Endothelial cell of umbilical vein (primary cell): ENCODE measurements around the gene COL18A1. TPM values are rescaled to one million over a fixed set of nuclear protein-coding genes. Genes with fewer than 3 reads are reported as not detected.

Source experiments
- BruUV-seq: library from RNA; stranded (reverse); fragments of 400-500 nt; replicated peaks from 2 replicates; lab custom pipeline; 2021; lab: Mats Ljungman, UMichigan
- CTCF ChIA-PET: fragments of 300-600, 350-600 bp; sonication (Branson Sonifier 250); formaldehyde crosslinking; loops from one replicate; lab custom pipeline; 2021; ENCODE audit warnings: antibody characterized with exemption, inconsistent platforms; lab: Charles Lee
- POLR2A ChIA-PET: fragments of 300-600, 350-600 bp; sonication (Branson Sonifier 250); formaldehyde crosslinking; loops from one replicate; lab custom pipeline; 2021; ENCODE audit warnings: antibody characterized with exemption, inconsistent platforms; lab: Charles Lee
- DNase-seq: peaks from one replicate; pipeline ENCODE4 v3.0.0-alpha.2; 2011; ENCODE audit warnings: low read depth, low spot score
- FAIRE-seq: peaks from 2 replicates; lab custom pipeline; 2011; peaks lifted over from hg19 to GRCh38; lab: Jason Lieb, UNC
- H2AFZ ChIP-seq: 2 replicates; pipeline ENCODE4 v1.6.0; 2012; ENCODE audit warnings: low read depth, low read length, control low read depth, inconsistent platforms
- H3K27ac ChIP-seq: 2 replicates; pipeline ENCODE4 v1.5.1; 2011; ENCODE audit warnings: low read depth, mild to moderate bottlenecking, control low read depth, low read length, moderate library complexity; ENCODE audit not compliant: insufficient read depth
- H3K27me3 ChIP-seq, 2 experiments: 2 replicates each; pipeline versions ENCODE4 v1.6.0 to v1.6.1; 2011; ENCODE audit warnings: low read length in 2 of 2, mixed read lengths in 1 of 2; ENCODE audit not compliant: control insufficient read depth in 2 of 2, insufficient read depth in 2 of 2
- H3K36me3 ChIP-seq, 2 experiments: 2 replicates in 1 of 2; 3 replicates in 1 of 2; pipeline ENCODE4 v1.5.1; 2011; ENCODE audit warnings: low read length in 2 of 2, mild to moderate bottlenecking in 1 of 2, moderate library complexity in 1 of 2; ENCODE audit not compliant: control insufficient read depth in 2 of 2, insufficient read depth in 2 of 2; ENCODE audit errors: extremely low read depth in 1 of 2
- H3K4me1 ChIP-seq: 3 replicates; pipeline ENCODE4 v1.5.1; 2011; ENCODE audit warnings: mild to moderate bottlenecking, low read length; ENCODE audit not compliant: control insufficient read depth, insufficient read depth; ENCODE audit errors: extremely low read depth
- H3K4me2 ChIP-seq: 2 replicates; pipeline ENCODE4 v1.6.1; 2011; ENCODE audit warnings: low read length, control low read depth, mixed read lengths; ENCODE audit not compliant: insufficient read depth
- H3K4me3 ChIP-seq, 3 experiments: fragments of 200-600 bp in 1 of 3; sonication (generic), shearing (Covaris generic) in 1 of 3; replicated peaks in 1 of 3; 2 replicates each; pipeline ENCODE4 v1.5.1; 2011 to 2016; ENCODE audit warnings: control low read depth in 3 of 3, low read length in 3 of 3, mild to moderate bottlenecking in 2 of 3, inconsistent platforms in 1 of 3, low read depth in 1 of 3, moderate library complexity in 1 of 3; ENCODE audit not compliant: insufficient read depth in 1 of 3
- H3K79me2 ChIP-seq: 2 replicates; pipeline ENCODE4 v1.6.0; 2012; ENCODE audit warnings: low read length, inconsistent platforms; ENCODE audit not compliant: control insufficient read depth, insufficient read depth
- H3K9ac ChIP-seq: replicated peaks from 2 replicates; pipeline ENCODE3; 2011; ENCODE audit warnings: low read length, control low read depth; ENCODE audit not compliant: insufficient read depth; ENCODE audit errors: extremely low read depth
- H3K9me1 ChIP-seq: replicated peaks from 3 replicates; pipeline ENCODE4 v1.6.0; 2011; ENCODE audit warnings: mild to moderate bottlenecking, low read length; ENCODE audit not compliant: control insufficient read depth, insufficient read depth; ENCODE audit errors: extremely low read depth
- H3K9me3 ChIP-seq: replicated peaks from 2 replicates; pipeline ENCODE4 v1.5.1; 2012; ENCODE audit warnings: low read length, inconsistent platforms; ENCODE audit not compliant: control insufficient read depth, insufficient read depth
- H4K20me1 ChIP-seq: replicated peaks from 2 replicates; pipeline ENCODE3; 2011; ENCODE audit warnings: mild to moderate bottlenecking, low read length; ENCODE audit not compliant: control insufficient read depth, insufficient read depth; ENCODE audit errors: extremely low read depth
- EZH2 ChIP-seq: IDR thresholded peaks from 2 replicates; pipeline ENCODE4 v1.6.1; 2012; ENCODE audit warnings: borderline replicate concordance, low read depth, mild to moderate bottlenecking, moderate library complexity, low read length, inconsistent platforms; ENCODE audit not compliant: severe bottlenecking
- FOS ChIP-seq: IDR thresholded peaks from 2 replicates; pipeline ENCODE4 v1.6.1; 2011; ENCODE audit warnings: mild to moderate bottlenecking, low read length, moderate library complexity, borderline replicate concordance; ENCODE audit not compliant: insufficient read depth
- GATA2 ChIP-seq: IDR thresholded peaks from 2 replicates; pipeline ENCODE4 v1.7.0; 2011; ENCODE audit warnings: low read depth, mild to moderate bottlenecking, moderate library complexity, mixed read lengths, low read length; ENCODE audit not compliant: insufficient read length, insufficient read depth
- JUN ChIP-seq: IDR thresholded peaks from 2 replicates; pipeline ENCODE4 v1.6.1; 2011; ENCODE audit warnings: borderline replicate concordance, low read depth; ENCODE audit not compliant: insufficient read length, insufficient read depth
- MYC ChIP-seq: IDR thresholded peaks from one replicate; pipeline ENCODE4 v1.6.1; 2011; ENCODE audit warnings: mild to moderate bottlenecking, low read depth, low read length
- POLR2A ChIP-seq: IDR thresholded peaks from 2 replicates; pipeline ENCODE4 v1.6.1; 2012; ENCODE audit warnings: low read depth, mild to moderate bottlenecking, control low read depth, low read length
- POLR2AphosphoS5 ChIP-seq: IDR thresholded peaks from 2 replicates; pipeline ENCODE4 v1.6.1; 2012; ENCODE audit warnings: low read depth, mild to moderate bottlenecking, control low read depth, low read length, moderate library complexity; ENCODE audit not compliant: insufficient read depth
- dilution Hi-C: fragments of 300-500 bp; cut with MboI; formaldehyde crosslinking; loops from one replicate; pipeline ENCODE4 v1.15.0; 2019; ENCODE audit warnings: low sequenced_read_pairs; ENCODE audit not compliant: extremely low pct_ligation_motif_present
- intact Hi-C: fragments of 100-400 bp; cut with micrococcal nuclease; formaldehyde crosslinking; loops from one replicate; pipeline ENCODE4 v1.10.0; 2022
- polyA plus RNA-seq, 4 experiments: library from polyadenylated mRNA; depleted of rRNA in 3 of 4; stranded (reverse) in 3 of 4; unstranded in 1 of 4; fragments of >200 nt; gene quantifications; 2 replicates each; pipeline versions ENCODE4 v1.2.1 to v1.2.3, GENCODE V29; 2011 to 2012; ENCODE audit warnings: missing spikeins in 1 of 4
- total RNA-seq: library from RNA; stranded (reverse); gene quantifications from 2 replicates; pipeline ENCODE4 v1.2.3, GENCODE V29; 2021
- TF ChIP-seq, protein P1 (sequence below): IDR thresholded peaks from 2 replicates; pipeline ENCODE4 v1.6.1; 2011; ENCODE audit not compliant: insufficient read depth, insufficient read length
- TF ChIP-seq, protein P2 (sequence below), 2 donors: IDR thresholded peaks; 1 replicate in 1 of 2; 2 replicates in 1 of 2; pipeline ENCODE4 v1.5.1; 2011; ENCODE audit warnings: low read length in 2 of 2, mild to moderate bottlenecking in 2 of 2, moderate library complexity in 2 of 2, control low read depth in 1 of 2, inconsistent platforms in 1 of 2, low read depth in 1 of 2; ENCODE audit not compliant: insufficient read depth in 1 of 2; ENCODE audit errors: extremely low read depth in 1 of 2

Gene COL18A1
- total and polyA plus RNA-seq, 2 donors (not counting 3 experiments of a cell fraction or from before 2014, with no cell fraction given) = 198 to 252 TPM

DNA sequence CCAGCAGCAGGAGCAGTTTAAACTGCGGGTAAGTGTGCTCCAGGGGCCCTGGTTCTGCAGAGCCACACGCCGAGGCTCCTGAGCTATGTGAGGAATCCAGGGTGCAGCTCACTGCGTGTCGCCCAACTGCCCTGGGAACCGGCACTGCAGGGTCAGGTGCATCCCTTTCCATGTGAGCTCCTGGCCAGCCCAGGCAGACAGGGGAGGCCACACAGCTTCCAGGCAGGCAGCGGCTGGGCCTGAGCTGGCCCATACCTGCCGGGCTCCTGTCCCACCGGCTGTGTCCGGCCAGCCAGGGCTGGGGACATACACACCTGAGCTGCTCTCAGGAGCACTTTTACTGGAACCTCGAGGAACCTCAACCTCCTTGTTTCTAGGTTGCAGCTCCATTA, 18.6 kb upstream of the COL18A1 start:
- H3K9ac ChIP-seq = no peak overlapping the region
- no peaks in the 10 kb centered on the region for H3K4me1 ChIP-seq
- intact Hi-C loops = loop anchor here (2.0 kb wide), 1 partner anchor 22 kb away; no protein-coding TSS in a partner anchor
- no peak overlapping the region for H3K27ac ChIP-seq
- no peak overlapping the region for H2AFZ ChIP-seq
- TF ChIP-seq GATA2 (no peak), POLR2A (no peak), FOS (no peak), POLR2AphosphoS5 (no peak), EZH2 (no peak), MYC (no peak), JUN (no peak)
- TF ChIP-seq, protein P1, sequence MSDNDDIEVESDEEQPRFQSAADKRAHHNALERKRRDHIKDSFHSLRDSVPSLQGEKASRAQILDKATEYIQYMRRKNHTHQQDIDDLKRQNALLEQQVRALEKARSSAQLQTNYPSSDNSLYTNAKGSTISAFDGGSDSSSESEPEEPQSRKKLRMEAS = no peak
- TF ChIP-seq, protein P2, sequence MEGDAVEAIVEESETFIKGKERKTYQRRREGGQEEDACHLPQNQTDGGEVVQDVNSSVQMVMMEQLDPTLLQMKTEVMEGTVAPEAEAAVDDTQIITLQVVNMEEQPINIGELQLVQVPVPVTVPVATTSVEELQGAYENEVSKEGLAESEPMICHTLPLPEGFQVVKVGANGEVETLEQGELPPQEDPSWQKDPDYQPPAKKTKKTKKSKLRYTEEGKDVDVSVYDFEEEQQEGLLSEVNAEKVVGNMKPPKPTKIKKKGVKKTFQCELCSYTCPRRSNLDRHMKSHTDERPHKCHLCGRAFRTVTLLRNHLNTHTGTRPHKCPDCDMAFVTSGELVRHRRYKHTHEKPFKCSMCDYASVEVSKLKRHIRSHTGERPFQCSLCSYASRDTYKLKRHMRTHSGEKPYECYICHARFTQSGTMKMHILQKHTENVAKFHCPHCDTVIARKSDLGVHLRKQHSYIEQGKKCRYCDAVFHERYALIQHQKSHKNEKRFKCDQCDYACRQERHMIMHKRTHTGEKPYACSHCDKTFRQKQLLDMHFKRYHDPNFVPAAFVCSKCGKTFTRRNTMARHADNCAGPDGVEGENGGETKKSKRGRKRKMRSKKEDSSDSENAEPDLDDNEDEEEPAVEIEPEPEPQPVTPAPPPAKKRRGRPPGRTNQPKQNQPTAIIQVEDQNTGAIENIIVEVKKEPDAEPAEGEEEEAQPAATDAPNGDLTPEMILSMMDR (IDR thresholded peaks at IDR 0.05; ENCODE audit: extremely low read depth in 1 of 2, insufficient read depth in 1 of 2, low read depth in 1 of 2, low read length in 2 of 2) = no peak
- ChIA-PET POLR2A (no interaction called here), CTCF (interaction anchor here (0.8 to 2.1 kb wide), 9 partner anchors 9 to 246 kb away, joined by 3 to 11 read pairs (median 6); no protein-coding TSS in a partner anchor)
- no peak overlapping the region for H3K4me2 ChIP-seq
- H3K4me3 ChIP-seq = no peak overlapping the region
- H3K36me3 ChIP-seq = no peaks in the 10 kb centered on the region
- no peak for DNase-seq
- H4K20me1 ChIP-seq = no peaks in the 10 kb centered on the region
- FAIRE-seq = no peak
- no peaks in the 10 kb centered on the region for H3K9me1 ChIP-seq
- dilution Hi-C loops = no loop called here
- H3K9me3 ChIP-seq = no peaks in the 10 kb centered on the region
- no TSS peak for BruUV-seq
- H3K79me2 ChIP-seq = no peaks in the 10 kb centered on the region
- no peaks in the 10 kb centered on the region for H3K27me3 ChIP-seq
